GM21529 (cell line): ENCODE measurements around the gene SOD3.

Experiments used
- ATAC-seq: cut with Tn5 transposase; IDR thresholded peaks from one replicate; pipeline ENCODE4 v1.9.1; 2021; ENCODE audit not compliant: unreplicated experiment

Gene SOD3

GRCh38 chr4:24801136-24801855, 5.9 kb downstream of the SOD3 start:
- ATAC-seq = no peak

- ATAC-seq = no peak
Observed at GRCh38 chr4:24802648-24803047, 7.3 kb downstream of the SOD3 start.

GRCh38 chr4:24805067-24805466, 9.7 kb downstream of the SOD3 start:
- no peak for ATAC-seq

DNA sequence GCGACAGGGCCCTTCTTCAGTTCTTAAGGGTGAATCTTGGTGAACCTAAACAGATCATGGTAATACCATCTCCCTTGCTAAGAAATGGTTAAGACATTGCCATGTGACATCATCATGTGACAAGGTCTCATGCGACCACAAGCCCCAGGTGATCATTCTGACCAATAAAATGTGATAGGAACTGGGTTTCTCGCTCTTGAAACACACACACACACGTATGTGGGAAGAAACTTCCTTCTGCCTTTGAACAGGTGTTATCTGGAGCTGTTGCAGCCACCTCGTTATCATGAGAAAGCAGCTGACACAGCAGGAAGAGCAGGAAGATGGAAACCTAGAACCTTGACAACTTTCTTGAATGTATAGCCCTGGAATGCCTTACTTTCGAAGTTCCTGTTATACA, 10.2 kb downstream of the SOD3 start:
- ATAC-seq = no peak

GRCh38 chr4:24806206-24806990, 11.0 kb downstream of the SOD3 start:
- no peak for ATAC-seq

DNA sequence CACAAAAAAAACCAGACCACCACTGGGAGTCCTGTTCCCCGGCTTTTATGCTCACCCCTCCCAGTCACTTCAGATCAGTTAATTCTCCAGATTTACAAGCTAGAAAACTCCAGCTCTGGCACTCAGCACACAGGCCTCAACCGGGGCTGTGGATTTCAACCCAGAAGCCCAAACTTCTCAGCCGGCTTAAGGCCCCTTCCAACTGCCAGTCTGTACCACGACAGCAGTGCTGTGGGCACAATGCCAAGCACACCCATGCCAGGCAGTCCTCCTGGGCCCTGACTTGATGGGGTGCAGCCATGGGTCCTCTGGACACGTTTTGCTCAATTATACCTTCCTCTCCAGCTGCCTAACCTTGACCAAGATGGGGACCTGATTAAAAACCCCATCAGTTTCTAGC, 12.2 kb downstream of the SOD3 start:
- no peak for ATAC-seq

DNA sequence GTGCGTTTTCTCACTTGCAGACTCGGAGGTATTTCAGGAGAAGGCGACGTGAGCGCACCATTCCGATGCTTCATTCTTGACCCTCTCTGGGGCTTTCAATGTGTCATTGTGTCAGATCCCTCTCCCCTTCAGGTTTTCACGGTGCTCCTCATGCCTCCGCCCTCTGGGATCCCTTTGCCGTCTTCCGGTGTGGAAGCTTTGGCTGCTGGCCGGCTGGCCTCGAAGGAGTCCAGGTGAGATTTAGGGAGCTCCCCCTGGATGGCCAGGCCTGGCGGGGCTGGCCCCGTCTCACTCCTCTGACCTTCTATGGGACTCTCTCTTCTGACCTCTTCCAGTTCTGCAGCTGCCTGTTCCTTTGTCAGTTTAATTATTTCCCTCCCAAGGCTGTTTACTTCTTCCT, 12.9 kb downstream of the SOD3 start:
- ATAC-seq = no peak

- ATAC-seq = no peak
Observed at GRCh38 chr4:24808955-24809354, 13.6 kb downstream of the SOD3 start.

DNA sequence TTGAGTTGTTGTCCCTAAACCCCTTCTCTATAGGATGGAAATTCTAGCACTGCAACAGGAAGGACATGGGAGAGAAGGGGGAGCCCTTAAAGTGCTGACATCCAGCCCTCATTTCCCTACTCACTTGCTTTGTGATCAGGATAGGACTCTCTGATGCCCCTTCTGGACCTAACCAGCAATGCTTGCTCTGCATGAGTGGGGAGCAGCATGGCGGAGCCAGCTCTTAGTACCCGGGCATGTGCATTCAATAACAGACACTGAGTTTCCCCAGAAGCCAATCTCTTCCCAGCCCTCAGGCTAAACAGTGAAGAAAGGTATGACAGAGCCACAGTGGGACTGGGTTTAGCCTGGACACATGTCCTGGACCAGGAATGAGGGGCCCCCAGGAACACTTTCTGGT, 14.0 kb downstream of the SOD3 start:
- ATAC-seq = no peak

- no peak for ATAC-seq
Observed at GRCh38 chr4:24809815-24810405, 14.5 kb downstream of the SOD3 start.

- no peak for ATAC-seq
Observed at GRCh38 chr4:24810871-24811631, 15.7 kb downstream of the SOD3 start.

GRCh38 chr4:24813732-24814131, 18.4 kb downstream of the SOD3 start:
- no peak for ATAC-seq

DNA sequence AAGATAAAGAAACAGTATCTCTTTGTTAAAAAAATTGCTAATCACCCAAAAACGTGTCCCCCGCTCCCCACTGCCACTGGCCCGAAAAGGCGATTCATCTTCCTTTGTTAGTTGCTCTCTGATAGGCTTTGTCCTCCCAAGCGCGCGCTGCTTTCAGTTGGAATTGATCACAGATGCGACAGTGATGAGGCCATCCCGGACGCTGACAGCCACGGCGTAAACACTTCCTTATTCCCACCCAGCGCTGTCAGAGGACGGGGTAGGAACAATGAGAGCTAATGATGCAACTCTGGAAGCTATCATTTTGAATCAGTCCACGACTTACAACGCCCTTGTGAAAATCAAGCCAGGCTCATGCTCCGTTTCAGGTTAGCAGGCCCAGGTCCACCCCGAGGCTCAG, 21.4 kb downstream of the SOD3 start:
- no peak for ATAC-seq

GRCh38 chr4:24820541-24820940, 25.2 kb downstream of the SOD3 start:
- ATAC-seq = no peak

DNA sequence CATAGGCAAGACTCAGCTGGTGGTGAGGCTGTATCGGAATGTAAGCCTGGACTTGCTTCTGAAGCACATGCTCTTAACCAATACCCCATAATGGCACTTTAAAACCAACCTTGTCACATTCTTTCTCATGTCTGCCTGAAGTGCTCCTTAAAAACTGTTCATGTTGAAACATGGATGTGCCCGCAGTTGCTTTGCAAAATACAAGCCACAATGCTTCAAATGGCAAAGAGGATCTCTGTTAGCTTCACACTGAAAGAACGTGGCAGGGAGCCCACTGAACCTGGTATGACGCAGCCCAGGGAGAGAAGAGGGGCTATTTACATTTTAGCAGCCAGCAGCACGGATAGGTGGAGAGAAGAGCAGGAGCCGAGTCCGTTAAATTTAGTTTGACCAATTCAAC, 29.3 kb downstream of the SOD3 start:
- ATAC-seq = no peak

DNA sequence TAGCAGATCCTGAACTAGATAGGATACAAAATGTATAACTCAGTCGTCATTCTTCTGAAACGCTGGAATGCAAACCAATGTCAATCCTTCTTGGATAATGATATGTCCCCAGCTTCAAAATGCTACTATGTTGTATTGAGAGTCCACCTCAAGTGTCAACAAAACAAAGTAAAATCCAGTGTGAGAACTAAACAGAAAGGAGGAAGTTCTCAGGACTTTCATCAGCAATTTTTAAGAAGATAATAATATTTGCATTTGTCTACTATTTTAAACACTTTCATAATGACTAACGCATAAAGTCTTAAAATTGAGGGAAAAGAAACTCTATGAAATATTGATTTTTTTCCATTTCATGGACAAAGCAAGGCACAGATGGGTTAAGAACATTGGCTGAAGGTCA, 36.3 kb downstream of the SOD3 start:
- no peak for ATAC-seq

GRCh38 chr4:24835696-24836095, 40.3 kb downstream of the SOD3 start:
- no peak for ATAC-seq

GRCh38 chr4:24836661-24837242, 41.4 kb downstream of the SOD3 start:
- peak; percentile 51 for ATAC-seq

DNA sequence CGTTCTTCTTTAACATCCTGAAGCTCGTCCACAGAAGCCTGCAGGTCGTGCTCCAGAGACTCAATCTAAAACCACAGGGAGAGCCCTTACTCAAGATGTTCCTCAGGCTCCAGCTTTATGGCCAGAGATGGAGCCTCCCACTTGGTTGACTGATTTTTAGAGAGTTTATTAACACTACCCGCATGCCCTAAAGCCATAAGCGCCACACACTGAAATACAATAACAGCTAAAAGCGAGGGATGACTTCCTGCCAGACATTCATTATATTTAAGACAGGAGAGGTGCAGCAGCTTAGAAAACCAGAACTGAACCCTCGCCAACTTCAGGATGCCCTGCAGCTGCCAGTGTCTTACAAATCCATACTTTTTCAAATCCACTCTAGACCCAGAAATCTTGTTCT, 42.0 kb downstream of the SOD3 start:
- ATAC-seq = no peak

DNA sequence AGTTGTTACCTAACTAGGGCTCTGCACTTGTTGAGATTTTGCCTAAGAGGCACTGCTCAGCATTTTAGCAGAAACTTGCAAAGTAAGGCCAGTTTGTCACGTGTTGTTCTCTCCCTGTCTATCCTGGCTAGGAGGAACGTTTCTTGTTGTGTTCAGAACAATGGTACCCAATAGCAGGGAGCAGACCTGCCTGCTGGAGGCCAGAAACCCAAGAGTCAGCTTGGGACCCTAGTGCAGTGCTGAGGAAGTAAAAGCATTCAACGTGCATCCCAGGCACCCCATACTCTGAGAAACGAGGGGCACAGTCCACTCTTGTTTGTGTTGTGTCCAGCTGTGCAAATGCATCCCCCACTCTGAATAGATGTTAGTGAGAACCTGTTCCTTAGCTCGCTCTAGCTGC, 42.4 kb downstream of the SOD3 start:
- ATAC-seq = no peak

GRCh38 chr4:24840362-24840761, 45.0 kb downstream of the SOD3 start:
- no peak for ATAC-seq
